Measurements from ENCODE around the gene DYSF. TPM values are rescaled to one million over a fixed set of nuclear protein-coding genes. Genes with fewer than 3 reads are reported as not detected.

DYSF gene
- total RNA-seq, 1 experiment from 2014 or later, result 5.5 TPM

GRCh38 chr2:71552861-71553301, 99.5 kb downstream of the DYSF start:
- Mint-ChIP-seq H3K4me3 (no peak overlapping the region), H3K27ac (no peak overlapping the region), H3K4me1 (no peaks in the 10 kb centered on the region), H3K9me3 (no peaks in the 10 kb centered on the region; a peak in 1 of 5 replicates), H3K36me3 (ENCODE audit: insufficient read depth in 1 of 3, low read depth in 3 of 3) (peaks cover 0 to 6% (median 5%) of the 10 kb centered on the region in 3 experiments; a peak in 4 of 7 replicates), H3K27me3 (ENCODE audit: low read depth) (peaks cover 2% of the 10 kb centered on the region; the same call in 1 of the 2 replicates)
- no peak overlapping the region for H2BK20ac ChIP-seq (ENCODE audit: low read depth, low read length, poor library complexity, severe bottlenecking)
- no peaks in the 10 kb centered on the region for H3K27me3 ChIP-seq (ENCODE audit: insufficient read depth, low read length)
- no peak for TF ChIP-seq CTCF (conservative IDR thresholded peaks at IDR 0.05)
- no peak overlapping the region for H2AFZ ChIP-seq (ENCODE audit: low read length)
- H3K23ac ChIP-seq (ENCODE audit: insufficient read length, low read depth, low read length), result no peak overlapping the region
- no peaks in the 10 kb centered on the region for H3K79me1 ChIP-seq (ENCODE audit: insufficient read depth, low read depth, low read length, poor library complexity, severe bottlenecking)
- H4K8ac ChIP-seq (replicated peaks; ENCODE audit: insufficient read length, low read depth, low read length), result no peak overlapping the region
- no peak overlapping the region for H2BK5ac ChIP-seq (ENCODE audit: insufficient read length, low read length)
- no peak overlapping the region for H4K91ac ChIP-seq (ENCODE audit: insufficient read length, low read depth, low read length)
- H3T11ph ChIP-seq (ENCODE audit: low read length), result no peak overlapping the region
- no peaks in the 10 kb centered on the region for H3K9me3 ChIP-seq (ENCODE audit: control insufficient read depth, low read depth, low read length)
- no peaks in the 10 kb centered on the region for H3K79me2 ChIP-seq (ENCODE audit: insufficient read depth, low read length)
- H4K20me1 ChIP-seq (ENCODE audit: control insufficient read depth, insufficient read depth, insufficient read length), result no peaks in the 10 kb centered on the region
- H2BK120ac ChIP-seq (ENCODE audit: low read depth, low read length, poor library complexity, severe bottlenecking), result no peak overlapping the region
- H3K9ac ChIP-seq (ENCODE audit: extremely low read depth, insufficient read length, low read length), result no peak overlapping the region
- no peaks in the 10 kb centered on the region for H3K23me2 ChIP-seq (ENCODE audit: insufficient read length, low read depth, low read length, poor library complexity, severe bottlenecking)
- H2BK12ac ChIP-seq (ENCODE audit: insufficient read length, low read depth, low read length), result no peak overlapping the region
- no peak overlapping the region for H2AK5ac ChIP-seq (ENCODE audit: insufficient read length, low read length)
- H3K4ac ChIP-seq (ENCODE audit: low read depth, low read length), result no peak overlapping the region
- H3K4me2 ChIP-seq (ENCODE audit: insufficient read depth, insufficient read length, low read length), result no peak overlapping the region
- H4K5ac ChIP-seq (ENCODE audit: insufficient read length, low read depth, low read length), result no peak overlapping the region
- no peak overlapping the region for H3K27ac ChIP-seq (ENCODE audit: insufficient read length, low read depth, low read length)
- H3K4me1 ChIP-seq (ENCODE audit: insufficient read depth, low read length), result no peaks in the 10 kb centered on the region
- WGBS (ENCODE audit: extremely low coverage, insufficient read length, low lambda C conversion rate), result no CpG with 5 or more reads among the region's 15 CpGs
- no peak overlapping the region; the same call in 1 of the 2 replicates for H3K14ac ChIP-seq (ENCODE audit: insufficient read depth, low read length)
- H3K18ac ChIP-seq (ENCODE audit: insufficient read length, low read depth, low read length), result no peak overlapping the region
- DNase-seq, result no peak
- H3K56ac ChIP-seq (ENCODE audit: insufficient read length, low read depth, low read length), result no peak overlapping the region
- H2BK15ac ChIP-seq (ENCODE audit: low read depth, low read length), result no peak overlapping the region

All from H9 (cell line).